Measurements from ENCODE around the gene NPAS2. TPM values are rescaled to one million over a fixed set of nuclear protein-coding genes. Genes with fewer than 3 reads are reported as not detected.

NPAS2 gene
- total RNA-seq, 5 donors from 2014 or later (not counting 1 experiment from before 2014, with no cell fraction given) = 3.5 to 9.5 (median 4.4) TPM

- H3K9me3 Mint-ChIP-seq = no peaks in the 10 kb centered on the region
- H3K36me3 ChIP-seq (ENCODE audit: control insufficient read depth in 2 of 2, extremely low read depth in 1 of 2, insufficient read depth in 1 of 2, low read length in 1 of 2) = no peaks in the 10 kb centered on the region
- POLR2A ChIA-PET = no interaction called here
- H3K4me1 Mint-ChIP-seq = no peaks in the 10 kb centered on the region
- CTCF ChIA-PET = no interaction called here
- no CpG with 5 or more reads among the region's 4 CpGs for WGBS (ENCODE audit: insufficient coverage)
- no peaks in the 10 kb centered on the region for H3K27me3 ChIP-seq (replicated peaks in 1 of 2; ENCODE audit: control insufficient read depth in 2 of 2, extremely low read depth in 1 of 2, insufficient read depth in 2 of 2, low read length in 1 of 2)
- no peak overlapping the region for H3K4me3 Mint-ChIP-seq
- no peak overlapping the region for H3K27ac Mint-ChIP-seq
- no peak overlapping the region for H3K4me3 ChIP-seq (ENCODE audit: control insufficient read depth in 1 of 2, extremely low read depth in 1 of 2, low read length in 1 of 2)
- no peaks in the 10 kb centered on the region for H3K4me1 ChIP-seq (ENCODE audit: control insufficient read depth in 1 of 2, extremely low read depth in 1 of 2, insufficient read depth in 2 of 2, low read length in 2 of 2)
- no peaks in the 10 kb centered on the region for H3K9me3 ChIP-seq
- H3K36me3 Mint-ChIP-seq = no peaks in the 10 kb centered on the region
- H3K27ac ChIP-seq (ENCODE audit: low read length) = no peak overlapping the region
- peaks cover 0 to 5% of the 10 kb centered on the region in 2 donors for H3K27me3 Mint-ChIP-seq
- no peak for DNase-seq
- ATAC-seq (replicated peaks in 1 of 4) = no peak
Measured at GRCh38 chr2:101041413-101041812, 221.5 kb downstream of the NPAS2 start.

GRCh38 chr2:101045330-101045729 is 225.4 kb downstream of the NPAS2 start:
- no peaks in the 10 kb centered on the region for H3K4me1 Mint-ChIP-seq
- DNase-seq = no peak
- Histone ChIP-seq H3K27me3 (replicated peaks in 1 of 2; ENCODE audit: control insufficient read depth in 2 of 2, extremely low read depth in 1 of 2, insufficient read depth in 2 of 2, low read length in 1 of 2) (no peaks in the 10 kb centered on the region), H3K36me3 (ENCODE audit: control insufficient read depth in 2 of 2, extremely low read depth in 1 of 2, insufficient read depth in 1 of 2, low read length in 1 of 2) (no peaks in the 10 kb centered on the region), H3K4me1 (ENCODE audit: control insufficient read depth in 1 of 2, extremely low read depth in 1 of 2, insufficient read depth in 2 of 2, low read length in 2 of 2) (no peaks in the 10 kb centered on the region), H3K27ac (ENCODE audit: low read length) (no peak overlapping the region), H3K9me3 (no peaks in the 10 kb centered on the region), H3K4me3 (ENCODE audit: control insufficient read depth in 1 of 2, extremely low read depth in 1 of 2, low read length in 1 of 2) (no peak overlapping the region)
- H3K4me3 Mint-ChIP-seq = no peak overlapping the region
- H3K9me3 Mint-ChIP-seq = peaks cover 0 to 2% (median 0%) of the 10 kb centered on the region in 3 donors
- 92% methylated on average over 10 of the region's 10 CpGs for WGBS (ENCODE audit: insufficient coverage)
- POLR2A ChIA-PET = no interaction called here
- H3K27ac Mint-ChIP-seq = no peak overlapping the region
- no peaks in the 10 kb centered on the region for H3K36me3 Mint-ChIP-seq
- CTCF ChIA-PET = no interaction called here
- ATAC-seq (replicated peaks in 1 of 4) = no peak
- peaks cover 0 to 1% of the 10 kb centered on the region in 2 donors for H3K27me3 Mint-ChIP-seq

Other genes with a start within 250 kb of the NPAS2 start
- 1,000 to 10,000 TPM; 1,802 to 2,371 (median 2,279) TPM for gene RPL31, start 182.2 kb downstream of the NPAS2 start, total RNA-seq

Data from T-cell (primary cell).